Suprapubic skin (tissue), 3 donors: ENCODE data around the gene JOSD1.

Experiments used
- EP300 ChIP-seq: sonication (generic); formaldehyde crosslinking; IDR thresholded peaks from one replicate; pipeline ENCODE4 v1.6.1; 2017; ENCODE audit warnings: antibody characterized with exemption
- POLR2A ChIP-seq, 2 donors: fragments of 450-650 bp; IDR thresholded peaks; one replicate each; pipeline ENCODE4 v1.6.1; 2017; ENCODE audit warnings: antibody characterized with exemption in 2 of 2, mild to moderate bottlenecking in 2 of 2, moderate library complexity in 2 of 2
- TF ChIP-seq, protein P1 (sequence below), 2 donors: fragments of 200-600 bp in 1 of 2; fragments of 450-650 bp in 1 of 2; sonication (generic) in 1 of 2; IDR thresholded peaks; one replicate each; pipeline ENCODE4 v1.5.1; 2016 to 2019; ENCODE audit warnings: antibody characterized with exemption in 2 of 2, mild to moderate bottlenecking in 1 of 2, moderate library complexity in 1 of 2

- TF ChIP-seq, protein P1, sequence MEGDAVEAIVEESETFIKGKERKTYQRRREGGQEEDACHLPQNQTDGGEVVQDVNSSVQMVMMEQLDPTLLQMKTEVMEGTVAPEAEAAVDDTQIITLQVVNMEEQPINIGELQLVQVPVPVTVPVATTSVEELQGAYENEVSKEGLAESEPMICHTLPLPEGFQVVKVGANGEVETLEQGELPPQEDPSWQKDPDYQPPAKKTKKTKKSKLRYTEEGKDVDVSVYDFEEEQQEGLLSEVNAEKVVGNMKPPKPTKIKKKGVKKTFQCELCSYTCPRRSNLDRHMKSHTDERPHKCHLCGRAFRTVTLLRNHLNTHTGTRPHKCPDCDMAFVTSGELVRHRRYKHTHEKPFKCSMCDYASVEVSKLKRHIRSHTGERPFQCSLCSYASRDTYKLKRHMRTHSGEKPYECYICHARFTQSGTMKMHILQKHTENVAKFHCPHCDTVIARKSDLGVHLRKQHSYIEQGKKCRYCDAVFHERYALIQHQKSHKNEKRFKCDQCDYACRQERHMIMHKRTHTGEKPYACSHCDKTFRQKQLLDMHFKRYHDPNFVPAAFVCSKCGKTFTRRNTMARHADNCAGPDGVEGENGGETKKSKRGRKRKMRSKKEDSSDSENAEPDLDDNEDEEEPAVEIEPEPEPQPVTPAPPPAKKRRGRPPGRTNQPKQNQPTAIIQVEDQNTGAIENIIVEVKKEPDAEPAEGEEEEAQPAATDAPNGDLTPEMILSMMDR (IDR thresholded peaks at IDR 0.05) = no peak
- TF ChIP-seq POLR2A (IDR thresholded peaks at IDR 0.05) (no peak), EP300 (no peak)
These were observed 6.1 kb upstream of the JOSD1 start for GRCh38 chr22:38706901-38707195.
